GM12801 (cell line): ENCODE results near the gene CKLF.

Source experiments
- CTCF ChIP-seq: IDR thresholded peaks from one replicate; pipeline ENCODE4 v1.5.1; 2011; ENCODE audit warnings: control low read depth; ENCODE audit not compliant: insufficient read length; ENCODE audit errors: extremely low read depth

CKLF gene

GRCh38 chr16:66529475-66529874 lies 22.9 kb upstream of the CKLF start:
- TF ChIP-seq CTCF = no peak

GRCh38 chr16:66534376-66534799 lies 18.0 kb upstream of the CKLF start:
- no peak for TF ChIP-seq CTCF

GRCh38 chr16:66536525-66536924 lies 15.9 kb upstream of the CKLF start:
- TF ChIP-seq CTCF = no peak

GRCh38 chr16:66537236-66537635 lies 15.1 kb upstream of the CKLF start:
- TF ChIP-seq CTCF = no peak

- no peak for TF ChIP-seq CTCF
These were observed 13.5 kb upstream of the CKLF start for GRCh38 chr16:66538910-66539309.

- TF ChIP-seq CTCF = no peak
These were observed 12.5 kb upstream of the CKLF start for GRCh38 chr16:66539623-66540469.

- TF ChIP-seq CTCF = no peak
These were observed 10.7 kb upstream of the CKLF start for GRCh38 chr16:66541388-66542355.
